ENCODE measurements around the gene ZNF70.

DNA sequence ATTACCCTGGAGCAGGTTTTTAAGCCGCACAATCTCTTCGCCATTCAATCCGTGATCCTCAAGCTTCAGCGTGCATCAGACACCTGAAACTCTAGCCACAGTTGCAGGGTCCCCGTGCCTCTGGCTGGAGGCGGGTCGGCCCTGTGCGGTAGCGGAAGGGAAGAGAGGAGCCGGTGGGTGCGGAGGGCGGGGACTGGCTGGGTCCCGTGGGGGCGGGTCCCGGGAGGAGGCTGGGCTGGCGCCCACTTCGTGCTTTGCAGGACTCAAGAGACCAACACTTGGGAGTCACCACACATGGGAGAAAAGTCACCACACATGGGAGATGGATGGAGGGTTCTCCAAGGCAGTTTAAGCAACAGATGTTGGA lies 12.7 kb upstream of the ZNF70 start:
- TF ChIP-seq POLR2A (IDR thresholded peaks at IDR 0.05): no peak
- TF ChIP-seq, protein P1, sequence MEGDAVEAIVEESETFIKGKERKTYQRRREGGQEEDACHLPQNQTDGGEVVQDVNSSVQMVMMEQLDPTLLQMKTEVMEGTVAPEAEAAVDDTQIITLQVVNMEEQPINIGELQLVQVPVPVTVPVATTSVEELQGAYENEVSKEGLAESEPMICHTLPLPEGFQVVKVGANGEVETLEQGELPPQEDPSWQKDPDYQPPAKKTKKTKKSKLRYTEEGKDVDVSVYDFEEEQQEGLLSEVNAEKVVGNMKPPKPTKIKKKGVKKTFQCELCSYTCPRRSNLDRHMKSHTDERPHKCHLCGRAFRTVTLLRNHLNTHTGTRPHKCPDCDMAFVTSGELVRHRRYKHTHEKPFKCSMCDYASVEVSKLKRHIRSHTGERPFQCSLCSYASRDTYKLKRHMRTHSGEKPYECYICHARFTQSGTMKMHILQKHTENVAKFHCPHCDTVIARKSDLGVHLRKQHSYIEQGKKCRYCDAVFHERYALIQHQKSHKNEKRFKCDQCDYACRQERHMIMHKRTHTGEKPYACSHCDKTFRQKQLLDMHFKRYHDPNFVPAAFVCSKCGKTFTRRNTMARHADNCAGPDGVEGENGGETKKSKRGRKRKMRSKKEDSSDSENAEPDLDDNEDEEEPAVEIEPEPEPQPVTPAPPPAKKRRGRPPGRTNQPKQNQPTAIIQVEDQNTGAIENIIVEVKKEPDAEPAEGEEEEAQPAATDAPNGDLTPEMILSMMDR (IDR thresholded peaks at IDR 0.05): no peak

Data from adrenal gland (tissue), 5 donors.